Hepatocyte (in vitro differentiated cells): ENCODE data around the gene GAS2L3.
A peak's percentile ranks its signal among the peaks of the same experiment; 100 is the strongest.

Experiments used
- EZH2 ChIP-seq: fragments of 200-600 bp; sonication (generic); IDR thresholded peaks from 2 replicates; pipeline ENCODE4 v1.6.1; 2016; ENCODE audit warnings: antibody characterized with exemption, mild to moderate bottlenecking, borderline replicate concordance
- EZH2phosphoT487 ChIP-seq: fragments of 200-600 bp; sonication (generic); IDR thresholded peaks from one replicate; pipeline ENCODE4 v1.6.1; 2018; ENCODE audit warnings: antibody characterized with exemption, mild to moderate bottlenecking, low read depth, moderate library complexity; ENCODE audit not compliant: unreplicated experiment, severe bottlenecking
- TF ChIP-seq, protein P1 (sequence below): fragments of 200-600 bp; sonication (generic); IDR thresholded peaks from 2 replicates; pipeline ENCODE4 v1.5.1; 2016; ENCODE audit warnings: antibody characterized with exemption, mild to moderate bottlenecking; ENCODE audit not compliant: poor library complexity

DNA sequence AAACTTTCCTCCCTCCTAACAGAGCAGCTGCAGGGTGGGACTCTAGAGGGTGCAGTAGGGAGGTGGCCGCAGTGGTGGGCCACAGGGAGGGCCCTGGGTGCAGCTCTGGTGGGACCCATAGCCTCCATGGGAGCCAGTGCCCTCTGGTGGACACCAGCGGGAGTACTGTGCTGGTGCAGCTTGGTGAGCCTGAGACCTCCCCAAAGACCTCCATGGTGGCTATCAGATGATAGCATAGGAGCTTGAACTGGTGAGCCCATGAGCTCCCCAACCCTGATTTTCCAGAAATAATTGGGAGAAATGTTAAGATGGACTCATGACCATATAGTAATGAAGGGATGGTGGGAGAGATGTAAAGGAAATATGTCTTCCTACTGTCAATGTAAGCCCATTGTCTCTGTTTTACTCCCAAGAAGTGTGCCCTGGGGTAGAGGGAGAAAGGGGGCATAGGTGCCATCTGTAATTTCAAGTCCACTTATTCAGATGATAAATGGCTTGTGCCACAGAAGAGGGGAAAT, 98.7 kb downstream of the GAS2L3 start:
- TF ChIP-seq, protein P1, sequence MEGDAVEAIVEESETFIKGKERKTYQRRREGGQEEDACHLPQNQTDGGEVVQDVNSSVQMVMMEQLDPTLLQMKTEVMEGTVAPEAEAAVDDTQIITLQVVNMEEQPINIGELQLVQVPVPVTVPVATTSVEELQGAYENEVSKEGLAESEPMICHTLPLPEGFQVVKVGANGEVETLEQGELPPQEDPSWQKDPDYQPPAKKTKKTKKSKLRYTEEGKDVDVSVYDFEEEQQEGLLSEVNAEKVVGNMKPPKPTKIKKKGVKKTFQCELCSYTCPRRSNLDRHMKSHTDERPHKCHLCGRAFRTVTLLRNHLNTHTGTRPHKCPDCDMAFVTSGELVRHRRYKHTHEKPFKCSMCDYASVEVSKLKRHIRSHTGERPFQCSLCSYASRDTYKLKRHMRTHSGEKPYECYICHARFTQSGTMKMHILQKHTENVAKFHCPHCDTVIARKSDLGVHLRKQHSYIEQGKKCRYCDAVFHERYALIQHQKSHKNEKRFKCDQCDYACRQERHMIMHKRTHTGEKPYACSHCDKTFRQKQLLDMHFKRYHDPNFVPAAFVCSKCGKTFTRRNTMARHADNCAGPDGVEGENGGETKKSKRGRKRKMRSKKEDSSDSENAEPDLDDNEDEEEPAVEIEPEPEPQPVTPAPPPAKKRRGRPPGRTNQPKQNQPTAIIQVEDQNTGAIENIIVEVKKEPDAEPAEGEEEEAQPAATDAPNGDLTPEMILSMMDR: peak; percentile 23
- TF ChIP-seq EZH2: no peak
- TF ChIP-seq EZH2phosphoT487: no peak
